ENCODE measurements around the gene TNN.

- TF ChIP-seq CTCF (IDR thresholded peaks at IDR 0.05; ENCODE audit: poor library complexity, severe bottlenecking): no peak
- no peak for TF ChIP-seq REST (IDR thresholded peaks at IDR 0.05; ENCODE audit: borderline replicate concordance)
- no peak for TF ChIP-seq TAF1 (IDR thresholded peaks at IDR 0.05; ENCODE audit: low read depth)
- TF ChIP-seq SMC3 (conservative IDR thresholded peaks at IDR 0.05; ENCODE audit: poor library complexity): no peak
- no peak for TF ChIP-seq EZH2 (IDR thresholded peaks at IDR 0.05; ENCODE audit: borderline replicate concordance, insufficient read depth, low read length, poor library complexity, severe bottlenecking)
- no peak for TF ChIP-seq EP300 (conservative IDR thresholded peaks at IDR 0.05; ENCODE audit: poor library complexity, severe bottlenecking)
- TF ChIP-seq POLR2AphosphoS5 (IDR thresholded peaks at IDR 0.05): no peak
Measured at GRCh38 chr1:175192630-175193526, 125.2 kb downstream of the TNN start, which contains the start of gene KIAA0040.
